DND-41 (cell line): ENCODE data around the gene SLC38A8.

Experiments
- ATAC-seq: fragments of 200-7000 bp; cut with Tn5 transposase; 3 replicates; pipeline ENCODE4 v1.9.1; 2021; ENCODE audit warnings: low read depth; ENCODE audit not compliant: insufficient read depth
- DNase-seq: peaks from one replicate; pipeline ENCODE4 v3.0.0-alpha.2; 2020
- H2AFZ ChIP-seq: 2 replicates; pipeline ENCODE4 v1.6.0; 2012; ENCODE audit warnings: low read depth, low read length
- H3K27ac ChIP-seq: 2 replicates; pipeline ENCODE4 v1.5.1; 2012; ENCODE audit warnings: low read length, inconsistent platforms
- H3K27me3 ChIP-seq: fragments of 200-600 bp; sonication (generic); 2 replicates; pipeline ENCODE4 v1.6.0; 2012; ENCODE audit warnings: low read length, mild to moderate bottlenecking, inconsistent platforms; ENCODE audit not compliant: insufficient read depth, poor library complexity
- H3K36me3 ChIP-seq: 2 replicates; pipeline ENCODE4 v1.5.1; 2012; ENCODE audit warnings: low read length, inconsistent platforms; ENCODE audit not compliant: insufficient read depth
- H3K4me1 ChIP-seq: 2 replicates; pipeline ENCODE4 v1.5.1; 2012; ENCODE audit warnings: mild to moderate bottlenecking, low read length; ENCODE audit not compliant: insufficient read depth
- H3K4me2 ChIP-seq: 2 replicates; pipeline ENCODE4 v1.6.0; 2012; ENCODE audit warnings: mild to moderate bottlenecking, moderate library complexity, low read length, inconsistent platforms; ENCODE audit not compliant: insufficient read depth
- H3K4me3 ChIP-seq, 2 experiments: fragments of 200-600 bp in 1 of 2; shearing (Covaris generic) in 1 of 2; 2 replicates each; pipeline ENCODE4 v1.5.1; 2012 to 2016; ENCODE audit warnings: inconsistent platforms in 2 of 2, low read length in 2 of 2, mild to moderate bottlenecking in 2 of 2, low read depth in 1 of 2, moderate library complexity in 1 of 2
- H3K79me2 ChIP-seq: 2 replicates; pipeline ENCODE4 v1.6.0; 2012; ENCODE audit warnings: low read length, inconsistent platforms; ENCODE audit not compliant: insufficient read depth
- H3K9ac ChIP-seq: 2 replicates; pipeline ENCODE4 v1.6.0; 2012; ENCODE audit warnings: low read depth, mild to moderate bottlenecking, inconsistent platforms, low read length, moderate library complexity
- H3K9me3 ChIP-seq: 2 replicates; pipeline ENCODE4 v1.5.1; 2012; ENCODE audit warnings: low read length, moderate library complexity, mild to moderate bottlenecking, inconsistent platforms; ENCODE audit not compliant: insufficient read depth, severe bottlenecking
- H4K20me1 ChIP-seq: 2 replicates; pipeline ENCODE4 v1.6.0; 2012; ENCODE audit warnings: low read length; ENCODE audit not compliant: insufficient read depth
- CTCF ChIP-seq: IDR thresholded peaks from 2 replicates; pipeline ENCODE4 v1.5.1; 2012; ENCODE audit warnings: borderline replicate concordance, low read length, moderate library complexity, mild to moderate bottlenecking; ENCODE audit not compliant: poor library complexity, severe bottlenecking; ENCODE audit errors: extremely low read depth
- EZH2 ChIP-seq: IDR thresholded peaks from 3 replicates; pipeline ENCODE4 v1.6.1; 2012; ENCODE audit warnings: borderline replicate concordance, low read depth, mild to moderate bottlenecking, moderate library complexity, low read length, inconsistent platforms; ENCODE audit not compliant: severe bottlenecking

Gene SLC38A8

DNA sequence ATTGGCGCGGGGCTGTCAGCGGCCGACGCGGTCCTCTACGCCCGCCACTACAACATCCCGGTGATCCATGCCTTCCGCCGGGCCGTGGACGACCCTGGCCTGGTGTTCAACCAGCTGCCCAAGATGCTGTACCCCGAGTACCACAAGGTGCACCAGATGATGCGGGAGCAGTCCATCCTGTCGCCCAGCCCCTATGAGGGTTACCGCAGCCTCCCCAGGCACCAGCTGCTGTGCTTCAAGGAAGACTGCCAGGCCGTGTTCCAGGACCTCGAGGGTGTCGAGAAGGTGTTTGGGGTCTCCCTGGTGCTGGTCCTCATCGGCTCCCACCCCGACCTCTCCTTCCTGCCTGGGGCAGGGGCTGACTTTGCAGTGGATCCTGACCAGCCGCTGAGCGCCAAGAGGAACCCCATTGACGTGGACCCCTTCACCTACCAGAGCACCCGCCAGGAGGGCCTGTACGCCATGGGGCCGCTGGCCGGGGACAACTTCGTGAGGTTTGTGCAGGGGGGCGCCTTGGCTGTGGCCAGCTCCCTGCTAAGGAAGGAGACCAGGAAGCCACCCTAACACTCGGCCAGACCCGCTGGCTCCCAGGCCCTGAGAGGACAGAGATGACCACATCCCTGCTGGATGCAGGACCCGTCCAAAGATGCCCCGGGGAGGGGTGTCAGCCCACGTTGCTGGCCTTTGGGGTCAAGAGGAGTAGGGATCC, 77.0 kb downstream of the SLC38A8 start:
- no peaks in the 10 kb centered on the region for H3K9me3 ChIP-seq
- H3K4me2 ChIP-seq, result no peak overlapping the region
- no peak overlapping the region for H3K9ac ChIP-seq
- no peak overlapping the region for H3K27ac ChIP-seq
- no peak overlapping the region for H2AFZ ChIP-seq
- no peaks in the 10 kb centered on the region; the same call in 1 of the 2 replicates for H4K20me1 ChIP-seq
- ATAC-seq (no peak), DNase-seq (no peak)
- no peak for TF ChIP-seq EZH2
- no peak for TF ChIP-seq CTCF
- no peaks in the 10 kb centered on the region for H3K79me2 ChIP-seq
- H3K4me1 ChIP-seq, result no peaks in the 10 kb centered on the region
- no peaks in the 10 kb centered on the region for H3K36me3 ChIP-seq
- H3K27me3 ChIP-seq, result no peaks in the 10 kb centered on the region
- no peak overlapping the region for H3K4me3 ChIP-seq

DNA sequence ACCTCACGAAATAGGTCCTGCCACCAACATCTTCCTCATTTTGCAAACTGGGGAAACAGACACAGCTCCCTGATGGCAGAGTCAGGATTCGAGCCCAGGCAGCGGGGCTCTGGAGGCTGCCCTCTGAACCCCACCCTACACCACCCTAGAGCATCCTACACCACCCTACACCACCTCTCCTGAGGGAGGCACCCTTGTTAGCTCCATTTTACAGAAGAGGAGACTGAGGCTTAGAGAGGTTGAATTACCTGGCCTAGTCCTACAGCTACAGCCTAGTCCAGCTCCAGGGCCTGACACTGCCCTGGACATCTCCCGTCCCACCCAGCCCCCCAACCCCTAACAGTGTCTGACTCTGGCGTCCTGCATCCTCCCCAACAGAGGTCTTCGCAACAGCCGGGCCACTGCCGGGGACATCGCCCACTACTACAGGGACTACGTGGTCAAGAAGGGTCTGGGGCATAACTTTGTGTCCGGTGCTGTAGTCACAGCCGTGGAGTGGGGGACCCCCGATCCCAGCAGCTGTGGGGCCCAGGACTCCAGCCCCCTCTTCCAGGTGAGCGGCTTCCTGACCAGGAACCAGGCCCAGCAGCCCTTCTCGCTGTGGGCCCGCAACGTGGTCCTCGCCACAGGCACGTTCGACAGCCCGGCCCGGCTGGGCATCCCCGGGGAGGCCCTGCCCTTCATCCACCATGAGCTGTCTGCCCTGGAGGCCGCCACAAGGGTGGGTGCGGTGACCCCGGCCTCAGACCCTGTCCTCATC, 77.7 kb downstream of the SLC38A8 start:
- H3K9me3 ChIP-seq, result no peaks in the 10 kb centered on the region
- ATAC-seq (no peak), DNase-seq (no peak)
- H2AFZ ChIP-seq, result no peak overlapping the region
- no peak overlapping the region for H3K4me2 ChIP-seq
- H3K36me3 ChIP-seq, result no peaks in the 10 kb centered on the region
- no peaks in the 10 kb centered on the region for H3K27me3 ChIP-seq
- no peak overlapping the region for H3K27ac ChIP-seq
- no peaks in the 10 kb centered on the region for H3K4me1 ChIP-seq
- TF ChIP-seq EZH2 (no peak), CTCF (no peak)
- no peaks in the 10 kb centered on the region for H3K79me2 ChIP-seq
- no peak overlapping the region for H3K9ac ChIP-seq
- no peaks in the 10 kb centered on the region; the same call in 1 of the 2 replicates for H4K20me1 ChIP-seq
- H3K4me3 ChIP-seq, result no peak overlapping the region

- no peaks in the 10 kb centered on the region for H3K79me2 ChIP-seq
- no peak overlapping the region for H3K27ac ChIP-seq
- no peak for TF ChIP-seq CTCF
- TF ChIP-seq EZH2, result no peak
- H3K27me3 ChIP-seq, result no peaks in the 10 kb centered on the region
- no peaks in the 10 kb centered on the region for H4K20me1 ChIP-seq
- H2AFZ ChIP-seq, result no peak overlapping the region
- no peak overlapping the region for H3K9ac ChIP-seq
- no peaks in the 10 kb centered on the region for H3K4me1 ChIP-seq
- no peak overlapping the region for H3K4me2 ChIP-seq
- DNase-seq, result no peak
- H3K9me3 ChIP-seq, result no peaks in the 10 kb centered on the region
- ATAC-seq, result no peak
- H3K36me3 ChIP-seq, result no peaks in the 10 kb centered on the region
- H3K4me3 ChIP-seq, result no peak overlapping the region
Measured at GRCh38 chr16:83963277-83964119, 79.1 kb downstream of the SLC38A8 start.
